ENCODE data around the gene DCAF8L2.

Gene DCAF8L2

DNA sequence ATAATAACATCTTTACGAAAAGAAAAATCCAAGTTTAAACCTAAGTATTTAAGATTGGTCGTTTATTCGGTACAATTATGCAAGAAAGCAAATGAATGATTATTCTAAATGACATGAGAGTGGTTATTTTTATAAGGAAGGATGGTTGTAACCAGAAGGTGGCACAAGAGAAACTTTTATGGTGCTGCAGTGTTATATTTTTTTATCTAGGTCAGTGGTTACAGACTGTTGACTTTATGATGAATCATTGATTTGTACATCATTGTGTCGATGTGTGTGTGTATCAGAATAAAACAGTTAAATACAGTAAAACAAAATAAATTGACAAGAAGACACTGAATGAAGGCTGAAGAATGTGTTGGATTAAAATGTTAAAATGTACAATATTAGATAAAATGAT lies 9.8 kb downstream of the DCAF8L2 start:
- no peak for DNase-seq

DNA sequence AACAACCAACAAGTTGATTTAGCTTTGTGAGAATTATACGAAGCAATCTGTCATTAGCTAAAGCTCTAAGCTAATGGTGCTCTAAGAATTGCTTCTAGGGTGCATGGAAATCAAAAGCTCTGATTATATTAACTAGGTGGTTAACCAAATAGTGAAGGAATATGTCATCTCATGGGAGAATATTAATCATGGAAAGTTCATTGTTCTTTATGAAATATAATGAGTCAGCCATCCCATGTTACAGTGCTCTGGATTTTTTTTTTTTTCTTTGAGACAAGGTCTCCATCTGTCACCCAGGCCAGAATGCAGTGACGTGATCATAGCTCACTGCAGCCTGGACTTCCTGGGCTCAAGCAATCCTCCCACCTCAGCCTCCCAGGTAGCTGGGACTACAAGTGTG lies 10.5 kb downstream of the DCAF8L2 start:
- Histone ChIP-seq H3K4me3 (ENCODE audit: low read depth, low read length) (no peak overlapping the region), H3K27me3 (replicated peaks) (no peaks in the 10 kb centered on the region), H3K36me3 (replicated peaks) (no peaks in the 10 kb centered on the region), H3K27ac (peak overlapping the region; percentile 73)
- in situ Hi-C loops (cut with HindIII; ENCODE audit: low pct_ligation_motif_present, low sequenced_read_pairs) = no loop called here
- no peak for TF ChIP-seq CTCF (IDR thresholded peaks at IDR 0.05; ENCODE audit: low read depth, low read length, missing control alignments)
- no peak for DNase-seq

More for the DNA sequence above, 9.8 kb downstream of the DCAF8L2 start:
- peak overlapping the region; percentile 73 for H3K27ac ChIP-seq
- H3K27me3 ChIP-seq (replicated peaks) = no peaks in the 10 kb centered on the region
- no peak overlapping the region for H3K4me3 ChIP-seq (ENCODE audit: low read depth, low read length)
- in situ Hi-C loops (cut with HindIII; ENCODE audit: low pct_ligation_motif_present, low sequenced_read_pairs) = no loop called here
- TF ChIP-seq CTCF (IDR thresholded peaks at IDR 0.05; ENCODE audit: low read depth, low read length, missing control alignments) = no peak
- H3K36me3 ChIP-seq (replicated peaks) = no peaks in the 10 kb centered on the region

- no peak for DNase-seq
- no peak for TF ChIP-seq CTCF (IDR thresholded peaks at IDR 0.05; ENCODE audit: low read depth, low read length, missing control alignments)
- in situ Hi-C loops (cut with HindIII; ENCODE audit: low pct_ligation_motif_present, low sequenced_read_pairs) = no loop called here
Measured at GRCh38 chrX:27608671-27609070, 18.5 kb downstream of the DCAF8L2 start.

DNA sequence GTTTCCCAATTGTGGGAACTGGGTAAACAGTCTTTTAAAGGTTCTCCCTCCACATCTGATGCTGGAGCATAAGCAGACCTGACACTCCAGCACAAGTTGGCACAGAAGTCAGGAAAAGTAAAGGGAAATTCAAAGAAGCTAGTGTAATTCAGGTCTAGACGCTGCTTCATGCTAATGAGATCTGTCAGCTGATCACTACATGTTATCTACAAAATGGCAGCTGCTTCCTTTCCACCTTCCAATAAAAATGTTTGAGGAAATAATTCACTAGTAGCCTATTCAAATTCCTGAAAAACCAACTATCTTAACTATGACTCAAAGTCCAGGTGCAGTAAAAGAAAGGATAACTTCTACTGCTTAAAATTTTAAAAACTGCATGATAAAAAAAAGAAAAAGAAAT lies 29.3 kb downstream of the DCAF8L2 start:
- DNase-seq = no peak
- in situ Hi-C loops (cut with HindIII; ENCODE audit: low pct_ligation_motif_present, low sequenced_read_pairs) = no loop called here
- no peaks in the 10 kb centered on the region for H3K36me3 ChIP-seq (replicated peaks)
- no peak overlapping the region for H3K27ac ChIP-seq
- H3K27me3 ChIP-seq (replicated peaks) = no peaks in the 10 kb centered on the region
- TF ChIP-seq CTCF (IDR thresholded peaks at IDR 0.05; ENCODE audit: low read depth, low read length, missing control alignments) = no peak
- H3K4me3 ChIP-seq (ENCODE audit: low read depth, low read length) = no peak overlapping the region

More at GRCh38 chrX:27608671-27609070, 18.5 kb downstream of the DCAF8L2 start:
- H3K27me3 ChIP-seq (replicated peaks) = no peaks in the 10 kb centered on the region
- H3K27ac ChIP-seq = no peak overlapping the region
- H3K36me3 ChIP-seq (replicated peaks) = no peaks in the 10 kb centered on the region
- no peak overlapping the region for H3K4me3 ChIP-seq (ENCODE audit: low read depth, low read length)

DNA sequence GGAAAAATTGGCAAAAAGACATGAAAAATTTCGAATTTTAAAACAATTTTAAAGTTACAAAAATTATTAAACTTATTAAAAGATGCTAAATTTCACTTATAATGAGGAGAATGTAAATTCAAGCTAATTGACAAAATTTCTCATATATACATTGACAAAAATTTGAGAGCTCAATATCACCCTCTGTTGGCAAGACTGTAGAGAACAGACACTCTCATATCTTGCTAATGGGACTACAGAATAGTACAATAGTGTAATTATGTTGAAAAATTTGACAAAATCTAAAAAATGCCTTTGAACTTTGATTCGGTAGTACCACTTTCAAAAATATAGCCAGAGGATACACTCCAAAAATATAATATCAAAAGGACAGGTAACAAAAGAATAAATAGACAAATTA lies 29.8 kb downstream of the DCAF8L2 start:
- Histone ChIP-seq H3K27ac (no peak overlapping the region), H3K4me3 (ENCODE audit: low read depth, low read length) (no peak overlapping the region), H3K36me3 (replicated peaks) (no peaks in the 10 kb centered on the region), H3K27me3 (replicated peaks) (no peaks in the 10 kb centered on the region)
- peak; percentile 41 for TF ChIP-seq CTCF (IDR thresholded peaks at IDR 0.05; ENCODE audit: low read depth, low read length, missing control alignments)
- in situ Hi-C loops (cut with HindIII; ENCODE audit: low pct_ligation_motif_present, low sequenced_read_pairs) = no loop called here
- no peak for DNase-seq

- in situ Hi-C loops (cut with HindIII; ENCODE audit: low pct_ligation_motif_present, low sequenced_read_pairs) = no loop called here
- Histone ChIP-seq H3K27me3 (replicated peaks) (no peaks in the 10 kb centered on the region), H3K27ac (no peak overlapping the region), H3K36me3 (replicated peaks) (no peaks in the 10 kb centered on the region), H3K4me3 (ENCODE audit: low read depth, low read length) (no peak overlapping the region)
- no peak for TF ChIP-seq CTCF (IDR thresholded peaks at IDR 0.05; ENCODE audit: low read depth, low read length, missing control alignments)
- DNase-seq = no peak
Measured at GRCh38 chrX:27622883-27623282, 32.7 kb downstream of the DCAF8L2 start.

Data from brain microvascular endothelial cell (primary cell).